ENCODE measurements around the gene SLC8A3.

SLC8A3 gene

DNA sequence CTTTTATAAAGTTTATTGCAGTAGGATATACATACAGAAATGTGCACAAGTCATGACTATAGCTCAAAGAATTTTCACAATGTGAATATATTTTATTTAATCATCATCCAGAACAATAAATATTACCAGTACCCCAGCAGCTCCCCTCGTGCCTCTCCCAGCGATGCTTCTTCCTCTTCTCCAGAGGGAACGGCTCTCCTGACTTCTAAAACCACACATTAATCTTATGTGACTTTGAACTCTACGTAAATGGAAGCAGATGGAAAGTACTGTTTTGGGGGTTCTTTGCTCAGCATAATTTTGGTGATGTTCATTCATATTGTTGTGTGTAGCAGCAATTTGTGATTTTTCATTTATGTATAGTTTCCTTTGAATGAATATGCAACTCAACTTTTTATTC lies 4.6 kb upstream of the SLC8A3 start:
- DNase-seq (ENCODE audit: low read depth), result no peak
- H3K4me3 ChIP-seq (ENCODE audit: low read depth, low read length), result no peak overlapping the region
- TF ChIP-seq MYC (IDR thresholded peaks at IDR 0.05; ENCODE audit: low read depth, low read length), result no peak
- TF ChIP-seq, protein P1, sequence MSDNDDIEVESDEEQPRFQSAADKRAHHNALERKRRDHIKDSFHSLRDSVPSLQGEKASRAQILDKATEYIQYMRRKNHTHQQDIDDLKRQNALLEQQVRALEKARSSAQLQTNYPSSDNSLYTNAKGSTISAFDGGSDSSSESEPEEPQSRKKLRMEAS (IDR thresholded peaks at IDR 0.05; ENCODE audit: low read depth, low read length), result no peak
- TF ChIP-seq, protein P2, sequence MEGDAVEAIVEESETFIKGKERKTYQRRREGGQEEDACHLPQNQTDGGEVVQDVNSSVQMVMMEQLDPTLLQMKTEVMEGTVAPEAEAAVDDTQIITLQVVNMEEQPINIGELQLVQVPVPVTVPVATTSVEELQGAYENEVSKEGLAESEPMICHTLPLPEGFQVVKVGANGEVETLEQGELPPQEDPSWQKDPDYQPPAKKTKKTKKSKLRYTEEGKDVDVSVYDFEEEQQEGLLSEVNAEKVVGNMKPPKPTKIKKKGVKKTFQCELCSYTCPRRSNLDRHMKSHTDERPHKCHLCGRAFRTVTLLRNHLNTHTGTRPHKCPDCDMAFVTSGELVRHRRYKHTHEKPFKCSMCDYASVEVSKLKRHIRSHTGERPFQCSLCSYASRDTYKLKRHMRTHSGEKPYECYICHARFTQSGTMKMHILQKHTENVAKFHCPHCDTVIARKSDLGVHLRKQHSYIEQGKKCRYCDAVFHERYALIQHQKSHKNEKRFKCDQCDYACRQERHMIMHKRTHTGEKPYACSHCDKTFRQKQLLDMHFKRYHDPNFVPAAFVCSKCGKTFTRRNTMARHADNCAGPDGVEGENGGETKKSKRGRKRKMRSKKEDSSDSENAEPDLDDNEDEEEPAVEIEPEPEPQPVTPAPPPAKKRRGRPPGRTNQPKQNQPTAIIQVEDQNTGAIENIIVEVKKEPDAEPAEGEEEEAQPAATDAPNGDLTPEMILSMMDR (IDR thresholded peaks at IDR 0.05; ENCODE audit: low read depth, low read length), result no peak
- no peak for TF ChIP-seq POLR2A (IDR thresholded peaks at IDR 0.05; ENCODE audit: extremely low read depth, insufficient read length)

DNA sequence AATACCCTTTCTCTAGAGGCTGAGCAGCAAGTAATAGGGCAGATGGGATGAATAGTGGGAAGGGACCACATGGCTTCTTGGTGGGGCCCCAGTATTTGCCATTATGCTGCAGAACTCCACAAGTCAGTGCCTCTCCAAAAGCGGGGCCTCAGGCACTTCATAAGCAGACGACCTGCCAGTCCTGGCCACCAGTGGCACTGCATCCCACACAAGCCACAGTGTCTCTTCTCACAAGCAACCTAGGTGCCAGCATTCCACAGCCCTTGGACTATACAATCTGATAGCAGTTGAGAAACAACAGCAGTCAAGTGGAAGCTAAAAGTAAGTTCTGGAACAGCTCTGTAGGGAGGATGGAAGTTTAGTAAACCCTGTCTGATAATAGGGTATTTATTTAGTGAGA lies 4.2 kb upstream of the SLC8A3 start:
- TF ChIP-seq MYC (IDR thresholded peaks at IDR 0.05; ENCODE audit: low read depth, low read length) (no peak), POLR2A (IDR thresholded peaks at IDR 0.05; ENCODE audit: extremely low read depth, insufficient read length) (no peak)
- TF ChIP-seq, protein P1 (IDR thresholded peaks at IDR 0.05; ENCODE audit: low read depth, low read length), result no peak
- no peak for DNase-seq (ENCODE audit: low read depth)
- H3K4me3 ChIP-seq (ENCODE audit: low read depth, low read length), result no peak overlapping the region

- no peak for DNase-seq (ENCODE audit: low read depth)
- H3K4me3 ChIP-seq (ENCODE audit: low read depth, low read length), result no peak overlapping the region
- TF ChIP-seq, protein P1 (IDR thresholded peaks at IDR 0.05; ENCODE audit: low read depth, low read length), result no peak
- TF ChIP-seq POLR2A (IDR thresholded peaks at IDR 0.05; ENCODE audit: extremely low read depth, insufficient read length), result no peak
- TF ChIP-seq, protein P2 (IDR thresholded peaks at IDR 0.05; ENCODE audit: low read depth, low read length), result no peak
- TF ChIP-seq MYC (IDR thresholded peaks at IDR 0.05; ENCODE audit: low read depth, low read length), result no peak
Observed at GRCh38 chr14:70190156-70190555, 1.4 kb upstream of the SLC8A3 start.

DNA sequence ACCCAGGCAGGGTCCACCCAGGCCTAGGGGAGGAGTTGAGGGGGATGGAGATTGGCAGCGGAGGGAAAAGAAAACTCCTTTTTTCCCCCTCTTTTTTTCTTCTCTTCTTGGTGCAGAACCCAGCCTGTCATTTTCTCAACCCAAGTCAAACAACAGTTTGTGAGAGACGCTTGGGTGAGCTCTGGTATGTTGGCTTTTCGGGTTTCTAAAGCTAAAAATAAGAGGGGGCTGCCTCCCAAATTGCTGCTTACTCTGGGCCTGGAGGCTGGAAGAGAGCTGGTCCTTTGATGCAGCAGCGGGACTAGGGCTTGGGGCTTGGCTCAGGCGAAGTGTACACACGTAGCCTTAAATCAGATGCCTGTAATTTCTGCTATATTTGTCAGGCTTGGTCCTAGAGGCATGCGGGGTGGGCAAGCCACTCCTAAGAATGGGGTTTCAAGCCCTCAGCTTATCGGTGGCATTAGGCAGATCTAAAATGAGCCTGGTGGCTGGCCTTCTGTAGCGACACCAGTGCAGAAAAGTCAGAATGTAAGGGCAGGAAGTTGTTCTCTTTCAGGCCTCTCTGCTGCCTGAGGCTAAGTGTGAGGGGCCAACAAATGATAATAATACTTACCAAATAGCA lies 816 bp upstream of the SLC8A3 start:
- DNase-seq (ENCODE audit: low read depth), result no peak
- no peak overlapping the region for H3K4me3 ChIP-seq (ENCODE audit: low read depth, low read length)
- TF ChIP-seq POLR2A (IDR thresholded peaks at IDR 0.05; ENCODE audit: extremely low read depth, insufficient read length) (no peak), MYC (IDR thresholded peaks at IDR 0.05; ENCODE audit: low read depth, low read length) (no peak)
- TF ChIP-seq, protein P1 (IDR thresholded peaks at IDR 0.05; ENCODE audit: low read depth, low read length), result no peak
- TF ChIP-seq, protein P2 (IDR thresholded peaks at IDR 0.05; ENCODE audit: low read depth, low read length), result no peak

DNA sequence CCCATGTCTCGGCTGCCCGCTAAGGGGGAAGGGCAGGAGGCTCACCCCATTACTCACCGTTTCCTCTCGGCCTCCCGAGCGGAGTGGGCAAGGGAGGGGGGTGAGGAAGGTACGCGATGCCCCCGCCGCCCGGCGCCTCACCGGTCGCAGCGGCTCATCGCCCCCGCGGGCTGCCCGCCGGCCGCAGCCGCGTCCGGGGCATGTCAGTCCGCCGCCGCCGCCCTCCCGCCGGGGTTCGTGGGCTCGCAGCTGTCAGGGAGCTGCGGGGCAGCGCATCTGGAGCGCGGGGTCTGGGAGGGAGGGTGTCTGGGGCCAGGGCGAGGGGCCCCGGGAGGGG lies 461 bp downstream of the SLC8A3 start:
- DNase-seq (ENCODE audit: low read depth), result no peak
- H3K4me3 ChIP-seq (ENCODE audit: low read depth, low read length), result no peak overlapping the region
- TF ChIP-seq MYC (IDR thresholded peaks at IDR 0.05; ENCODE audit: low read depth, low read length), result no peak
- no peak for TF ChIP-seq POLR2A (IDR thresholded peaks at IDR 0.05; ENCODE audit: extremely low read depth, insufficient read length)
- TF ChIP-seq, protein P1 (IDR thresholded peaks at IDR 0.05; ENCODE audit: low read depth, low read length), result no peak
- TF ChIP-seq, protein P2 (IDR thresholded peaks at IDR 0.05; ENCODE audit: low read depth, low read length), result no peak

DNA sequence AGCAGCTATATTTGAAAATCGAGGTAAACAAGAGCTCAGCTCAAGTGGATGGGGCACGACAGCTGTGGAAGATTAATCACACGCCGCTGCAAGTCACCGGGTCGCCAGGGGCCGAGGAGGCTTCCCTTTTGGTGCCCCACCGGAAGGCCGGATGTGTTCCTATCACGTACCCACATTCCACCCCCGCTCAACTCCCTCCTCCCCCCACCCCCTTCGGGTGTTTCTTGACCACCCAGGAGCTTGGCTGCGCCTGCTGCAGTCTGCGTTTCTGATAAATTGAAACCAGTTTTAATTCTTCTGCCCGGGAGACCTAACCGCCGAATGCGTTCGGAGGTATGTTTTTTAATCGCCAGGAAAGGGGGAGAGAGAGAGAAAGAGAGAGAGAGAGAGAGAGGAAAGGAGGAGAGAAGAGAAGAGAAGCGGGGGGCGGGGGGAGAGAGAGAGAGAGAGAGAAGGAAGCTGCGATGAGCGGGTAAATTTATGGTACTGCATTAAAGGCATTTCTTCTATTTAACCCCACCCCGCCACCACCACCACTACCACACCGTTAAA lies 1.8 kb downstream of the SLC8A3 start:
- H3K4me3 ChIP-seq (ENCODE audit: low read depth, low read length), result no peak overlapping the region
- TF ChIP-seq POLR2A (IDR thresholded peaks at IDR 0.05; ENCODE audit: extremely low read depth, insufficient read length) (no peak), MYC (IDR thresholded peaks at IDR 0.05; ENCODE audit: low read depth, low read length) (no peak)
- TF ChIP-seq, protein P2 (IDR thresholded peaks at IDR 0.05; ENCODE audit: low read depth, low read length), result no peak
- peak; percentile 12 for DNase-seq (ENCODE audit: low read depth)
